ENCODE results near the gene GPX5.
"Not testable (repeated sequence)": the region's sequence is repeated elsewhere in the genome, so short reads cannot be mapped to it uniquely, and the experiment has no call there.

GPX5 gene, protein sequence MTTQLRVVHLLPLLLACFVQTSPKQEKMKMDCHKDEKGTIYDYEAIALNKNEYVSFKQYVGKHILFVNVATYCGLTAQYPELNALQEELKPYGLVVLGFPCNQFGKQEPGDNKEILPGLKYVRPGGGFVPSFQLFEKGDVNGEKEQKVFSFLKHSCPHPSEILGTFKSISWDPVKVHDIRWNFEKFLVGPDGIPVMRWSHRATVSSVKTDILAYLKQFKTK

DNA sequence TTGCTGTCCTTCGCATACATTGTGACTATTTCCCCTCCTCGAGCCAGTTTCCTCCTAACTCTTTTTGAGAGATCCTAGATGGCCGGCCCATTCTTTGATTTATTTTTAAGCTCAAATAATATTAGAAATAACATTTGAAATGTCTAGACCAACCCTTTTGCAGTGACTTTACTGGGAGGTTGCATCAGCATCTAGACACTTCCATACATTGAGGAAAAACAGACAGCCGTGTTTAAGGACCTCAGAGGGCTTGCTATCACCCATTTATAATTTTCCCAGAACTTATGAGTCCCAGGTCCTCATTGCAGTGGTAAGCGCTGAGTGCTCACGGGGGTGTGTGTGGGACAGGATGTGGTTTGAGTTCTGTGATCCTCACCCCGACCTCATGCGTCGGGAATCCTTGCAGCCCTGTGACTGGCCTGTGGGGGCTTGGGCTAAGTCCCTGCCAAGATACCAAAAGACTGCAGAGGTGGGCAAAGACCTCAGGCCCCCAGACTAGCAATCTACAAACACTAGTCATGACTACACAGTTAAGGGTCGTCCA, at the start of gene GPX5:
GPX5 (plus strand) TSS at position 386 of the 544 bp plus-strand sequence; CDS start at position 519, 133 bp downstream.
- DNase-seq (ENCODE audit: low spot score), result no peak

DNA sequence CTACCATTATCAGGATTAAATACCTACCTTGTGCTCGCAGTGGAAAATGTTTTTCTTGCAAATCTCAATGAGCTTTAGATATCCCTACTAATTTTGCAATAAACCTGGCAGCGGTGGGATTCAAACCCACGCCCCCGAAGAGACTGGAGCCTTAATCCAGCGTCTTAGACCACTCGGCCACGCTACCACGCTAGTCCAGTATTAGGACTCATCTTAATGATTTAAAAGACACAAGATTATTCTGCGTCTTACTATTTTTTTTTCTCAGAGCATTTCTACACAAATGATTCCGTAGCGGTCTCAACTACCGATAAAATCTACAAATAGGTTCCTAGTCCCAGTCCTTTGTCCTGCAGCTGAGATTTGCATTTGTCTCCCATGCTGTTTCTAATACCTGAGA, 47.2 kb upstream of the GPX5 start:
- DNase-seq (ENCODE audit: low spot score), result no peak

DNA sequence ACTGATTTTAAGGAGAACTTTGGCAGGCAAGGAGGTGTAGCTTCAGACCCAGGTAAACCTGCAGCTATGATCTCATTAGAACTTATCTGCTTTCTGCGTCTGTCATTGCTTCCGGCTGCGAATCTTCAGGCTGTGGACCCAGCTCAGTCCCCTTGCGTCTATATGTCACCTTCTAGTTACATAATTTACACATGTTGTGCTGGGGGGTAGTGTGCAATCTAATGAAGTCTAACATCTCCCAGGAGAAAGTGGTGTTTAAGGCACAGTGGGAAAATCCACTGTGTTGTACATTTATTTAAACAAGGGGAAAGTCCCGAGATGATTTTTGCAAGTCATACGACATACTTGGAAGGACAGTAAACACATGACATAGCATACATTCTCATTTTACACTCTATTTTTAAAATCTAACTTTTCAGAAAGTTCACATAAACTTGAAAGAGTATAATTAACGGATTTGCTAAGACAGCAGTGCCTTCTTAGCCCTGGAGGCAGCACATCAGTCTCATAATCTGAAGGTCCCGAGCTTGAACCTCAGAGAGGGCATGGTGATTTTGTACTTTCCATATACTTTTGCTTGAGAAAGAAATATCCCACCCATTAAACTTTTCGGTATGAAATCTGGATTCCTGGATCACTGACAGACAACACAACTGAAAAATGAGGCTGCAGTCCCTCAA, 45.3 kb upstream of the GPX5 start:
- DNase-seq (ENCODE audit: low spot score), result no peak

DNA sequence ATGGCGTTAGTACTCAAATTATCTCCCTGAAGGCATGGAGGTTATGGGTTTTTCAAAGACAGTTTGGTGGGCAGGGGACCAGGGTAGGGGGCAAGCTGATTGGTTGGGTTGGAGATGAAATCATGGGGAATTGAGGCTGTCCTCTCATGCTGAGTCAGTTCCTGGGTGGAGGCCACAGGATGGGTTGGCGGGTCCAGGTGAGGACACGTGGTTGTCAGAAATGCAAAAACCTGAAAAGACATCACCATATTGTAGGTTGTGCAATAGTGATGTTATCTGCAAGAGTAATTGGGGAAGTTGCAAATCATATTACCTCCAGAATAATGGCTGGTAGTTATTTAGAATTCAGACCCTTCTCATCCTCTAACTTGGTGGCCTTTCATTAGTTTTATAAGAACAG, 40.2 kb upstream of the GPX5 start:
- no peak for DNase-seq (ENCODE audit: low spot score)

DNA sequence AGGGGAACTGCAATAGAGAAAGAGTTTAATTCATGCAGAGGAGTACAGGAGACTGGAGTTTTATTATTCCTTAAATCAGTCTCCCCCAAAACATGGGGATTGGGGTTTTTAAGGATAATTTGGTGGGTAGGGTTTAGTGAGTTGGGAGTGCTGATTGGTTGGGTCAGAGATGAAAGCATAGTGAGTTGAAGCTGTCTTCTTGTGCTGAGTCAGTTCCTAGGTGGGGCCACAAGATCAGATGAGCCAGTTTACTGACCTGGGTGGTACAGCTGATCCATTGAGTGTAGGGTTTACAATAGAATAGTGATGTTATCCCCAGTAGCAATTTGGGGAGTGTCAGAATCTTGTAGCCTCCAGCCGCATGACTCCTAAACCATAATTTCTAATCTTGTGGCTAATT, 39.1 kb upstream of the GPX5 start:
- no peak for DNase-seq (ENCODE audit: low spot score)

DNA sequence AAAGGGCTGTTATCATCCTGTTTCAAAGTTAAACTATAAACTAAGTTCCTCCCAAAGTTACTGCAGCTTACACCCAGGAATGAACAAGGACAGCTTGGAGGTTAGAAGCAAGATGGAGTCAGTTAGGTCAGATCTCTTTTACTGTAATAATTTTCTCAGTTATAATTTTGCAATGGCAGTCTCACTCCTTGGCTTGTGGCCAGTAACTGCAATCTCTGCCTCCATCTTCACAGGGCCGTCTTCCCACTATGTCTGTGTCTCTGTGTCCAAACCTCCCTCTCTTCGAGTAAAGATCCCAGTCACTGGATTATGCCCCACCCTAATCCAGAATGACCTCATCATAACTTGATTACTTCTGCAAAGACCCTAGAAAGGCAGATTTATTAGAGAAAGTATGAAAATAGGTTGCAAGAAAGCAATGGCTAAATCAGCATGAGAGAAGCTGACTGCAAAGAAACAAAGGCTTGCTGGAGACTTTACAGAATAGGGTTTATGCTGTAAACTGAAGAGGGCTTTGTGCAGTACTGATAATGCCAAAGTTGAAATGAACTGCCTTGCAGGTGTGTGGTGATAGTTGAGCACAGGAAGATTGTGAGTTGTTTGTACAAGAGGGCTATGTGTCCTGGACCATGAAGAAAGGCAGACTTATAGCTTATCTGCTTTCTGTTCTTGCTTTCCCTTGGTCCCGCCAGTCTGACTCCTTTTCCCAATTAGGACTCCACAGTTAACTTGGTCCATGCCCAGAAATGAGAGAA, 38.5 kb upstream of the GPX5 start:
- DNase-seq (ENCODE audit: low spot score), result no peak

DNA sequence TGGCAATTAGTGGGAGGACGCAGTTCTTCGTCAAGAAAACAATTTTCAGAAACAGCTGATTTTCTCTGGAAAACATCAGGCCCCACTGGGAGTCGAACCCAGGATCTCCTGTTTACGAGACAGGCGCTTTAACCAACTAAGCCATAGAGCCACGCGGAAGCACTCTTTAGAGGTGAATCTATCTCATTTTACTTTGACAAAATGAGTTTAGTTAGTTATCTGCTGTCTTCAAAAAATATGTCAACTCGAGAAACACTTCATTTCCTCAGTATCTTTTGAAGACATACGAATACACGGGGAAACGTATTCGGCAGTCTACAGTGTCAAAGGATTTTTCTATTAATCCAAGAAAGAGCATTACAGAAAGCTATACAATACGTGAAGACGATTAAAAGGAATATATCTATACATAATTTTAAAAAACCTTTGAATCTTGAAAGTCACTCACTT, 36.7 kb upstream of the GPX5 start:
- DNase-seq (ENCODE audit: low spot score), result no peak

DNA sequence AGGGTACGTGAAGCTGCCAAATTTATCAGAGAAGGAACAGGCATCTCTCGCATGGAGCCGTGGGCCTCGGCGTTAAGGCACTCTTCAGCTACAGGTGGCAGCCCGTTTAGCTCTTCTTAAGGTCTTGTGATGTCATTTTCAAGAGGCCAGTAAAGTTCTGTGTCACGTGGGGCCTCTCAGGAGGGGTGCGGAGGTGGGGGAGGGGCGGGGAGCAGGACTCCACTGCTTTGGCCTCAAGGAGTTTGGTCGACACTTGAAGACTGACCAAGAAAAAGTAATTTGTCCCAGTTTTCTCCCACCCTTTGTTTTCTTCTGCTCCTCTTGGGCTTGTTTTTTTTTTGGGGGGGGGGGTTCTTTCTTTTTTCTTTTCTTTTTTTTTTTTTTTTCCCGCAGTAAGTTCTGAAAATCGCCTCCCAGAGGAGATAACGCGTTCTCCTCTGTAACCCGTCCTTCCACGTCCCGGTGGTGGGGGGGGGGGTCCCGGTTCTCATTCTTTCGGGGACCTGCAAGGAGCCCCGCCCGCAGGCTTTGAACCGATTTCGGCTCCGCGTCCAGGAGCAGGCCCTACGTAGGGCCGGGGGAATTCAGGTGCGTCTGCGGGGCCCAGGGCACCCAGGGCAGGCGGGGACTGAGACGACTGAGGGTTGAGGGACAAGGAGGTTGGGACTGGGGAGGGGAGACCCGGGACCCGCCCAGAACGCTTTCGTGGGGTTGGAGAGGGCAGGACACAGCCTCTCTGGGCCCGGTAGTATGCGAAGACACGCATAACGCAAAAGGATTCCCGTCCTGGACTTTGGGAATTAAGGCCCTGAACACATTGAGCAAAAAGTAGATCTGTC, 36.1 kb upstream of the GPX5 start:
- DNase-seq (ENCODE audit: low spot score), result peak; percentile 10

DNA sequence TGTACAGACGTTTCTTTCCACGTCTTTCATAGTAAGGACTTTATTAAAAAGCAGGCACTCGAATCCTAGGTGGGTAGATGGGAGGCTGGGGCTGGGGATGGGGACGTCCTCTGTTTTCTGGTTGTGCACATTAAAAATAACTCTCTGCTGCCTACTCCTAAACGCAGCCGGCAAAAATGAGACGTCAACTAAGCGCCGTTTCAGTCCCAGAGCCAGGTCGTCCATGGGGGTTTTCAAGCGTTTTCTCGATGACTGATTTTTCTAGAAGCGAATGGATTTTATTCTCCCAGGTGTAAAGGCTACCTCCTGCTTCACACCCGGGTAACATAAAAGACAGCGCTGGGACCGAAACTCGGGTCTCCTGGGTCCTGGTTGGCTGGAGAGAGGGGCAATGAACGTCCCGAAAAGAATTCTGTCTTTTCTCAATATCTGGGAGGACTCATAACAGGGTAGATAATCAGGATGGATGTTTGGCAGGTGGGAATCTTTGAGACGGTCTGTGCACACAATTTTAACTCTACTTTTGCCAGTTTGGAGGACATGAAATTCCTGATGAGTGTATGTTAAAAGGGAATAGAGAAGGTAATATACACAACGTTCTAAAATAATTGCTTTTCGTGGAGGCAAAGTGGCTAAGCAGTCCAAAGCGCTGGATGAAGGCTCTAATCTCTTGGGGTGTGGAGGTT, 35.3 kb upstream of the GPX5 start:
- no peak for DNase-seq (ENCODE audit: low spot score)

DNA sequence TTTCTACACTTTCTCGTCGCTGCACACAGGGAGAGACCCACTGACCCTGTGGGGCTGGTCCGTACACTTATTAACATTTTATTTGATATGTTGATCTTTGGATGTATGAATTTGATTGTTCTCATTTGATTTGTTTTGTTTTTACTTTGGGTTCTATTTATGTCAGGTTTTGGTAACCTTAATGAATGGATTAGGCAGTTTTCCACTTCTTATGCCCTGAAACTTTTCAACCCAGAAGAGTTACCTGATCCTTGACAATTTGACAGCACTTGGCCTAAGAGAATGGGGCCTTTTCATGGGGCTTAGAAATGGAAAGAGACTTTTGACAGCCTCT, 33.7 kb upstream of the GPX5 start:
- no peak for DNase-seq (ENCODE audit: low spot score)

DNA sequence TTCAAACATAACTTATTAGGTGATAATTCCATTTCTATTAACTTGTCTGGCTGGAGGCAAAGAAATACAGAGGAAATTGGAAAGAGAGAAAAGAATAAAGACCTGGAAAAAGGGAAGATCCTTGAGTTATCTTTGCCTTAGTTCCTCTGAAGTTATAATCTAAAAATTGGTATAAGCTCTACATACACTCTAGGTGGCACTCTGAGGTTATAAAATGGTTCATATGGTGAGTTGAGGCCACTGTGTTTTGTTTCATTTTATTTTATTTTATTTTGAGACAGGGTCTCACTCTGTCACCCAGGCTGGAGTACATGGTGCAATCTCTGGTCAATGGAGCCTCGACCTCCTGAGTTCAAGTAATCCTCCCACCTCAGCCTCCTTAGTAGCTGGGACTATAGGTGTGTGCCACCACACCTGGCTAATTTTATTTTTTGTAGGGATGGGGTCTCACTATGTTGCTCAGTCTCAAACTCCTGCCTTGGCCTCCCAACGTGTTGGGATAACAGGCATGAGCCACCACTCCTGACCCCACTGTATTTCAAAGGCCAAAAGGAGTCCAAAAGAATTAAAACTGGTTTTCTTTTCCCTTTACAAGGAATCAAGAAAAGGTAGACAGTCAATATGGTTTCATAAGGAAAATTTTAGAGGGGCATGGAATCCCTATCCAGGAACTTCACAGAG, 29.4 kb upstream of the GPX5 start:
- no peak for DNase-seq (ENCODE audit: low spot score)

DNA sequence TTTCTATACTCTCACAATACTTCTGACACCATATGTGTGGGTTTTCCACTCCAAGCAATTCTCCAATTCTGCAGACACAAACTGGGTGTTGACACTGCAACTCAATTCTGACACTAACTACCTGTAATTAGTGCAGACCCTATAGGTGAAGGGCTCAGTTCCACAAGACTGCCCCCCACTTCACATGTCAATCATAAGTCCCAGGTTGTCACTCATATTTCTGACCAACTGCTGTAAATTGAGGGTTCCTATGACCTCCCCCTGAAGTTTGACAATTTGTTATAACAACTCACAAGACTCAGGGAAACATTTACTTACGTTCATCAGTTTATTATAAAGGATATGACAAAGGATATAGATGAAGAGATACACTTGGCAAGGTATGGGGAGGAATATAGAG, 28.4 kb upstream of the GPX5 start:
- DNase-seq (ENCODE audit: low spot score), result no peak

DNA sequence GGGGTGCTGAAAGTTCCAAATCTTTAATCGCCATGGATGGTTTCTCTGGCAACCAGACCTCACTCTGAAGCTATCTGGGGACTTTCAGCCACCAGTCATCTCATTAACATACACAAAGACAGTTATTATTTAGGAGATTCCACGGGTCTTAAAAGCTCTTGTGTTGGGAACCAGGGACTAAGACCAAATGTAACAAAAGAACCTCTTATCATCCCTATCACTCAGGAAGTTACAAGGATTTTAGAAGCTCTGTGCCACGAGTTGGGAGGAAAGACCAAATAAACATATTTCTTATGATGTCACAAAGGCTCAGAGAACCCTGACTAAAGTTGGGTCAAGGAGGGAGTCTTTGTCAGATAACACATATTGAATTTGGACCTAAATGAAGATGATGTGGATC, 27.8 kb upstream of the GPX5 start:
- no peak for DNase-seq (ENCODE audit: low spot score)

DNA sequence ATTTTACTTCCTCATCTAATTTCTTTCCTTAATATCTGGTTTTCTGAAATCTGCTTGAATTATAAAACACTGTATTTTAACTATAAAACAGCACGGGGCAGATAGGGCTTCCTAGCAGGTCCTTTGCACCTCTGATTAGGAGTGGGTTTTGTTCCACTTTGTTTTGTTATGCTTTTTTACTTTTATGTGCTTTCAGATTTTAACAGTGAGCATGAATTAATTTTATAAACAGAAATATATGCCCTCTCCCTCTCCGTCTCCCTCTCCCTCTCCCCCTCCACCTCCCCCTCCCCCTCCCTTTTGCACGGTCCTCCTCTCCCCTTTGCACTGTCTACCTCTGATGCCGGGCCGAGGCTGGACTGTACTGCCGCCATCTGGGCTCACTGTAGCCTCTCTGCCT, 24.4 kb upstream of the GPX5 start:
- no peak for DNase-seq (ENCODE audit: low spot score)

DNA sequence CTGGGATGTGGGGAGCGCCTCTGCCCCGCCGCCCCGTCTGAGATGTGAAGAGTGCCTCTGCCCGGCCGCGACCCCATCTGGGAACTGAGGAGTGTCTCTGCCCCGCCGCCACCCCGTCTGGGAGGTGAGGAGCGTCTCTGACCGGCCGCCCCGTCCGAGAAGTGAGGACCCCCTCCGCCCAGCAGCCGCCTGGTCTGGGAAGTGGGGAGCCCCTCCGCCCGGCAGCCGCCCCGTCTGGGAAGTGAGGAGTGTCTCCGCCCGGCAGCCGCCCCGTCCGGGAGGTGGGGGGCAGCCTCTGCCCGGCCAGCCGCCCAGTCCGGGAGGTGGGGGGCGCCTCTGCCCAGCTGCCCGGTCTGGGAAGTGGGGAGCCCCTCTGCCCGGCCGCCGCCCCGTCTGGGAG, 23.5 kb upstream of the GPX5 start:
- DNase-seq (ENCODE audit: low spot score), result not testable (repeated sequence)

DNA sequence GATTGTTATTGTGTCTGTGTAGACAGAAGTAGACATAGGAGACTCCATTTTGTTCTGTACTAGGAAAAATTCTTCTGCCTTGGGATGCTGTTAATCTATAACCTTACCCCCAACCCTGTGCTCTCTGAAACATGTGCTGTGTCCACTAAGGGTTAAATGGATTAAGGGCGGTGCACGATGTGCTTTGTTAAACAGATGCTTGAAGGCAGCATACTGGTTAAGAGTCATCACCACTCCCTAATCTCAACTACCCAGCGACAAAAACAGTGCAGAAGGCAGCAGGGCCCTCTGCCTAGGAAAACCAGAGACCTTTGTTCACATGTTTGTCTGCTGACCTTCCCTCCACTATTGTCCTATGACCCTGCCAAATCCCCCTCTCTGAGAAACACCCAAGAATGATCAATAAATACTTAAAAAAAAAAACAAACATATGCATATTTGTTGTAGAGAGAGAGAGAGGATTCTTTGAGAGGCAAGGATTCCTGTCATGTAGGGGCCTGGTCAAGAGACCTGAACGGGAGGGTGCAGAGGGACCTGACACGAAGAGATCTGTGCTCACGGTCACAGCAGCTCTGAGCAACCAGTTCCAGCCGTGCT, 22.9 kb upstream of the GPX5 start:
- DNase-seq (ENCODE audit: low spot score), result not testable (repeated sequence)

DNA sequence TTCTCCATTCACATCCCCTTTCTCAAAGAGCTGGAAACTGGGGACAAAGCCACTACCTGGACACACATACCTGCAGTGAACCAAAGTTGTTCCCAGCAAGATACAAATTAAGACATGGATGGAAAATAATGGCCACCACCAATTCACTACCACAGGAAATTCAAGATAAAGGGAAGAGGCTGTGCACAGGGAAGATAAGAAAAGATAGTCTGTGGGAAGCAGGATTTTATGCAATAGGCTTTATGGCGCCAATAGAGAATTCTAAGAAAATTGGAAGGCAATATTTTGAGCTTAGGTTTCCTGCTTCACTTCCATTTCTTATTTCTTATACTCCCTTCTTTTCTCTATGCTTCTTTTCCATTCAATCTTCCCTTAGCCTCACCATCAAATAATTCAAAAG, 19.9 kb upstream of the GPX5 start:
- DNase-seq (ENCODE audit: low spot score), result no peak

DNA sequence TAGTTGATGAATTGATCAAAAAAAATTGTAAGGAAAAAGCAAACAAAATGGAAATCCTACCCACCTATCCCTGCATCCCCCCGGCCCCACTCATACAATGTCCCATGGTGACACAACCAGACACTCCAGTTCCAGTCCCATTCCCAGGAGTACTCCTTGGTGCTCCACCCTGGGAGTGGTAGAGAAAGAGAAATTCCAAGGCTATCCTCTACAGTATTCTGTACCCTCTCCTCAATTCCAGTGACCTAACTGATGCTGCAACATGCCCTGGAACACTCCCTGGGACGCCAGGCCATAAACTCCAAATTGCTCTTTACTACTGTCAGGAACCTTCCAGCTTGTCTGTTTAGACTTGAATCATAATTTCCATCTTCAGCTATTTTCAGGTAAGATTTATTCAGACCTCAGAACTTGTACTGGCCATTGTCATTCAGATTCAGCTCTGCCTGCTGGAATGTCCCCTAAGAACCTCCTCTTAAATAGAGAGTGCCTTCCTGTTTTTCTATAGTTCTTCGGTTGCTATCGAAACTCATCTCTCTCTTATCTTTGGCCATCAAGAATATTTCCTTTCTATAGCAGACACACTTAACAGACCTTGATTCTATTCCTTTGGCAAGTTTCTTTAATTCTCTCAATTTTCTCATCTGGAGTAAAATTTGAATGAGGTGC, 18.7 kb upstream of the GPX5 start:
- no peak for DNase-seq (ENCODE audit: low spot score)

DNA sequence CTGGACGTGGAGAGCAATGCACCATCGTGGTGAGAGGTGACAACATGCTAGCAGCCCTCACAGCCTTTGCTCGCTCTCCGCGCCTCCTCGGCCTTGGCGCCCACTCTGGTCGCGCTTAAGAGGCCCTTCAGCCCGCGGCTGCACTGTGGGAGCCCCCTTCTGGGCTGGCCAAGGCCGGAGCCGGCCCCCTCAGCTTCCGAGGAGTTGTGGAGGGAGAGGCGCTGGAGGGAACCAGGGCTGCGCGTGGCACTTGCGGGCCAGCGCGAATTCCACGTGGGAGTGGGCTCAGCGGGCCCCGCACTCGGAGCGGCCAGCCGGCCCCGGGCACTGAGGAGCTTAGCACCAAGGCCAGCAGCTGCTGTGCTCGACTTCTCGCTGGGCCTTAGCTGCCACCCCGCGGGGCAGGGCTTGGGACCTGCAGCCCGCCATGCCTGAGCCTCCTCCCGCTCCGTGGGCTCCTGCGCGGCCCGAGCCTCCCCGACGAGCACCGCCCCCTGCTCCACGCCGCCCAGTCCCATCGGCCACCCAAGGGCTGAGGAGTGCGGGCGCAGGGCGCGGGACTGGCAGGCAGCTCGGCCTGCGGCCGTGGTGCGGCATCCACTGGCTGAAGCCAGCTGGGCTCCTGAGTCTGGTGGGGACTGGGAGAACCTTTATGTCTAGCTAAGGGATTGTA, 13.9 kb upstream of the GPX5 start:
- no peak for DNase-seq (ENCODE audit: low spot score)
